HepG2 (cell line): ENCODE measurements around the gene CTDP1. TPM values are rescaled to one million over a fixed set of nuclear protein-coding genes. Genes with fewer than 3 reads are reported as not detected.
A peak's percentile ranks its signal among the peaks of the same experiment; 100 is the strongest.

Experiments used
- ATAC-seq: fragments of 200-7000 bp; cut with Tn5 transposase; 3 replicates; pipeline ENCODE4 v1.9.1; 2020; ENCODE audit warnings: mild to moderate bottlenecking, moderate library complexity
- BruUV-seq: library from RNA; stranded (reverse); fragments of 400-500 nt; replicated peaks from 2 replicates; lab custom pipeline; 2021; lab: Mats Ljungman, UMichigan
- CTCF ChIA-PET: fragments of 300-600 bp; formaldehyde crosslinking; extraction: SDS; loops from one replicate; lab custom pipeline; 2021; ENCODE audit warnings: low total read pairs, inconsistent platforms, low intra/inter-chr PET ratio; lab: Yijun Ruan, JAX
- POLR2A ChIA-PET: fragments of 350-600 bp; sonication (Branson Sonifier 250); formaldehyde crosslinking; loops from one replicate; lab custom pipeline; 2020; ENCODE audit warnings: antibody characterized with exemption, inconsistent platforms; lab: Yijun Ruan, JAX
- DNase-seq: peaks from one replicate; pipeline ENCODE4 v3.0.0-alpha.2; 2015; ENCODE audit warnings: low spot score
- FAIRE-seq: peaks from 3 replicates; lab custom pipeline; 2011; peaks lifted over from hg19 to GRCh38; lab: Jason Lieb, UNC
- H2AFZ ChIP-seq: one replicate; pipeline ENCODE4 v1.6.1; 2011; ENCODE audit warnings: low read length, inconsistent platforms
- H3K27ac ChIP-seq: fragments of 300-600 bp; 3 replicates; pipeline ENCODE4 v1.8.0; 2011; ENCODE audit warnings: mixed run types, mild to moderate bottlenecking, mixed read lengths, low read length, inconsistent platforms; ENCODE audit not compliant: insufficient read depth; ENCODE audit errors: extremely low read length
- H3K27me3 ChIP-seq, 2 experiments: fragments of 200-600 bp in 1 of 2; 2 replicates in 1 of 2; 3 replicates in 1 of 2; pipeline versions ENCODE4 v1.6.0 to v1.8.0; 2011; ENCODE audit warnings: low read length in 2 of 2, mild to moderate bottlenecking in 2 of 2, moderate library complexity in 2 of 2, inconsistent platforms in 1 of 2; ENCODE audit not compliant: insufficient read depth in 2 of 2, control insufficient read depth in 1 of 2
- H3K36me3 ChIP-seq, 2 experiments: fragments of 200-600 bp in 1 of 2; replicated peaks in 1 of 2; 2 replicates in 1 of 2; 3 replicates in 1 of 2; pipeline versions ENCODE4 v1.5.1 to v1.8.0; 2011; ENCODE audit warnings: low read length in 2 of 2, inconsistent platforms in 1 of 2; ENCODE audit not compliant: insufficient read depth in 2 of 2, control insufficient read depth in 1 of 2
- H3K4me1 ChIP-seq: 2 replicates; pipeline ENCODE4 v1.5.1; 2012; ENCODE audit warnings: low read length, inconsistent platforms; ENCODE audit not compliant: insufficient read depth
- H3K4me2 ChIP-seq: 2 replicates; pipeline ENCODE4 v1.6.0; 2011; ENCODE audit warnings: low read depth, low read length, inconsistent platforms
- H3K4me3 ChIP-seq, 3 experiments: fragments of 200-600 bp in 1 of 3; sonication (generic), shearing (Covaris generic) in 1 of 3; replicated peaks in 1 of 3; 2 replicates each; pipeline ENCODE4 v1.5.1; 2011 to 2016; ENCODE audit warnings: low read length in 3 of 3, inconsistent platforms in 2 of 3, low read depth in 2 of 3, mild to moderate bottlenecking in 2 of 3, control low read depth in 1 of 3, mixed read lengths in 1 of 3; ENCODE audit not compliant: insufficient read depth in 1 of 3
- H3K79me2 ChIP-seq: one replicate; pipeline ENCODE4 v1.6.1; 2011; ENCODE audit warnings: low read length, inconsistent platforms; ENCODE audit not compliant: insufficient read depth
- H3K9ac ChIP-seq: 2 replicates; pipeline ENCODE4 v1.6.0; 2011; ENCODE audit warnings: mild to moderate bottlenecking, low read depth, low read length, inconsistent platforms; ENCODE audit not compliant: insufficient read depth
- H3K9me3 ChIP-seq: 2 replicates; pipeline ENCODE4 v1.5.1; 2012; ENCODE audit warnings: mild to moderate bottlenecking, low read length
- H4K20me1 ChIP-seq: 2 replicates; pipeline ENCODE4 v1.6.0; 2011; ENCODE audit warnings: inconsistent platforms, mild to moderate bottlenecking, low read length, moderate library complexity; ENCODE audit not compliant: insufficient read depth
- ZNF12 ChIP-seq: sonication (generic); formaldehyde crosslinking; IDR thresholded peaks from 2 replicates; pipeline ENCODE4 v1.5.0; 2020; ENCODE audit warnings: missing genetic modification reagents
- ZNF253 ChIP-seq: sonication (generic); formaldehyde crosslinking; IDR thresholded peaks from 2 replicates; pipeline ENCODE4 v1.8.0; 2022; ENCODE audit warnings: mild to moderate bottlenecking, missing genetic modification reagents, borderline replicate concordance
- ZNF501 ChIP-seq: sonication (generic); formaldehyde crosslinking; IDR thresholded peaks from 2 replicates; pipeline ENCODE4 v1.5.1; 2020; ENCODE audit warnings: mild to moderate bottlenecking, moderate library complexity, missing genetic modification reagents
- ZNF766 ChIP-seq: sonication (generic); formaldehyde crosslinking; IDR thresholded peaks from 2 replicates; pipeline ENCODE4 v1.5.0; 2020; ENCODE audit warnings: missing genetic modification reagents, borderline replicate concordance
- ZSCAN25 ChIP-seq: sonication (generic); formaldehyde crosslinking; IDR thresholded peaks from 2 replicates; pipeline ENCODE4 v1.8.0; 2022; ENCODE audit warnings: mild to moderate bottlenecking, missing genetic modification reagents
- ZSCAN29 ChIP-seq: sonication (generic); formaldehyde crosslinking; conservative IDR thresholded peaks from 2 replicates; pipeline ENCODE4 v1.4.0; 2020; ENCODE audit warnings: mild to moderate bottlenecking, missing genetic modification reagents
- WGBS: methylation state at CpG from one replicate; pipeline ENCODE4 v1.1.6; 2017; ENCODE audit warnings: low lambda C conversion rate; 5-methylcytosine and 5-hydroxymethylcytosine counted together
- in situ Hi-C: cut with HindIII; loops from 2 replicates; pipeline ENCODE4 v1.10.0; 2017; ENCODE audit warnings: low pct_unique_long_range_greater_than_20kb; ENCODE audit not compliant: extremely low pct_ligation_motif_present
- intact Hi-C: fragments of 100-400 bp; cut with micrococcal nuclease; formaldehyde crosslinking; loops from one replicate; pipeline ENCODE4 v1.10.0; 2022; ENCODE audit not compliant: unreplicated experiment
- polyA plus RNA-seq, 8 experiments: library from polyadenylated mRNA; depleted of rRNA in 3 of 8; stranded (reverse) in 7 of 8; unstranded in 1 of 8; fragments of >200 nt; fragmentation: Illumina TruSeq in 4 of 8; extraction: Trizol in 4 of 8; gene quantifications; 2 replicates each; pipeline versions ENCODE4 v1.2.1 to v1.2.3, GENCODE V29; 2011 to 2016; ENCODE audit warnings: low read depth in 4 of 8, missing spikeins in 1 of 8, mixed read lengths in 1 of 8; ENCODE audit not compliant: insufficient read depth in 1 of 8
- total RNA-seq, 5 experiments: library from RNA; depleted of rRNA; stranded (reverse); fragments of >200 nt; fragmentation: Illumina TruSeq; extraction: Trizol; gene quantifications; 2 replicates each; pipeline ENCODE4 v1.2.3, GENCODE V29; 2016; ENCODE audit warnings: low read depth in 1 of 5
- TF ChIP-seq, protein P1 (sequence below): sonication (generic); formaldehyde crosslinking; IDR thresholded peaks from 2 replicates; pipeline ENCODE4 v1.8.0; 2022; ENCODE audit warnings: mild to moderate bottlenecking, missing genetic modification reagents, moderate library complexity
- TF ChIP-seq, protein P2 (sequence below): sonication (generic); formaldehyde crosslinking; IDR thresholded peaks from 2 replicates; pipeline ENCODE4 v1.8.0; 2022; ENCODE audit warnings: mild to moderate bottlenecking, missing genetic modification reagents
- TF ChIP-seq, protein P3 (sequence below): sonication (generic); formaldehyde crosslinking; IDR thresholded peaks from 2 replicates; pipeline ENCODE4 v1.5.0; 2020; ENCODE audit warnings: mild to moderate bottlenecking, missing genetic modification reagents, borderline replicate concordance

The CTDP1 gene
- total and polyA plus RNA-seq, 2 of the 13 experiments (the other 11 are each of a cell fraction or from before 2014, with no cell fraction given): 6.9 to 11.0 TPM

DNA sequence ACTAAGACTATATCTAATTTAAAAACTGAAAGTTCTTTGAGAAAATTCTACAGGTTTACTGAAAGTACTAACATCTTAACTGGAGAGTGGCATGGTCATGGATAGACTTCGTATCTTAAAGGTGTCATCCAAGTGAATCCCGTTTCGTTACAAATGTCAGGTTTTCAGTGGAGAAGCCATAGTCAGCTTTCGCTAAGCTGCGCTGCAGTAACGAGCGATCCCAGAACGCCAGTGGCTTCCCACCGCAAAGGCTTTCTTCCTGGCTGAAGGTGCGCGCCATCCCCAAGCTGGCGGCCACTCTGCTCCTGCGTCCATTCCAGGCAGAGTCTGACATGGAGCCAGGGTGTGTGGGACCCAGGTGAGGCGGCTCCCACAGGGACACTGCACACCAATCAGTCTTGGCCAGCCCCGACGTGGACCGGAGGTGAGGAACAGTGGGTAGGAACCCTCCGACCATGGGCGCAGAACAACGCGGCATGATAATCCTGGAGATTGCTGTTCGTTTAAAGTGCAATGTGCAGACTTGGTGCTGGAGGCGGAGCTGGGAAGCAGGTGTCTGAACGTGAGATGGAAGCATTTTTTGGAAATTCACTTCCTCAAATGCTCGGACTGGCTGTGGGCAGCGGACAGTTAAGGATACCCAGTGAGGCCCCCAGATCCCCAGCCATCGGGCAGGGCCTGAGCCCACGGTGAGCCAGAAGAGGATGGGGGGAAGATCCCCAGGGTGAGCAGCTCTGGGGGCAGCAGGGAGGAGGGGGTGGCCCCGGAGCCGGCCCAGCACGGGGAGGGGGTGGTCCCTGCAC, 90.3 kb downstream of the CTDP1 start:
- Histone ChIP-seq H3K4me2 (no peak overlapping the region), H3K4me1 (no peaks in the 10 kb centered on the region), H4K20me1 (no peaks in the 10 kb centered on the region), H3K9me3 (no peaks in the 10 kb centered on the region), H3K79me2 (no peaks in the 10 kb centered on the region), H3K36me3 (no peaks in the 10 kb centered on the region), H2AFZ (no peak overlapping the region), H3K27me3 (peaks cover 4 to 63% of the 10 kb centered on the region in 2 experiments; a peak in 4 of 5 replicates), H3K4me3 (no peak overlapping the region), H3K9ac (no peak overlapping the region), H3K27ac (no peak overlapping the region)
- BruUV-seq: no TSS peak
- FAIRE-seq: no peak
- ATAC-seq: no peak
- TF ChIP-seq ZNF253 (CRISPR knock-in tag): no peak
- TF ChIP-seq ZNF12: peak; percentile 93
- TF ChIP-seq, protein P1, sequence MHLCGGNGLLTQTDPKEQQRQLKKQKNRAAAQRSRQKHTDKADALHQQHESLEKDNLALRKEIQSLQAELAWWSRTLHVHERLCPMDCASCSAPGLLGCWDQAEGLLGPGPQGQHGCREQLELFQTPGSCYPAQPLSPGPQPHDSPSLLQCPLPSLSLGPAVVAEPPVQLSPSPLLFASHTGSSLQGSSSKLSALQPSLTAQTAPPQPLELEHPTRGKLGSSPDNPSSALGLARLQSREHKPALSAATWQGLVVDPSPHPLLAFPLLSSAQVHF (CRISPR knock-in tag): no peak
- TF ChIP-seq, protein P2, sequence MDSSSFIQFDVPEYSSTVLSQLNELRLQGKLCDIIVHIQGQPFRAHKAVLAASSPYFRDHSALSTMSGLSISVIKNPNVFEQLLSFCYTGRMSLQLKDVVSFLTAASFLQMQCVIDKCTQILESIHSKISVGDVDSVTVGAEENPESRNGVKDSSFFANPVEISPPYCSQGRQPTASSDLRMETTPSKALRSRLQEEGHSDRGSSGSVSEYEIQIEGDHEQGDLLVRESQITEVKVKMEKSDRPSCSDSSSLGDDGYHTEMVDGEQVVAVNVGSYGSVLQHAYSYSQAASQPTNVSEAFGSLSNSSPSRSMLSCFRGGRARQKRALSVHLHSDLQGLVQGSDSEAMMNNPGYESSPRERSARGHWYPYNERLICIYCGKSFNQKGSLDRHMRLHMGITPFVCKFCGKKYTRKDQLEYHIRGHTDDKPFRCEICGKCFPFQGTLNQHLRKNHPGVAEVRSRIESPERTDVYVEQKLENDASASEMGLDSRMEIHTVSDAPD: no peak
- no peak for TF ChIP-seq ZNF501 (CRISPR knock-in tag)
- no peak for TF ChIP-seq ZSCAN29
- TF ChIP-seq, protein P3, sequence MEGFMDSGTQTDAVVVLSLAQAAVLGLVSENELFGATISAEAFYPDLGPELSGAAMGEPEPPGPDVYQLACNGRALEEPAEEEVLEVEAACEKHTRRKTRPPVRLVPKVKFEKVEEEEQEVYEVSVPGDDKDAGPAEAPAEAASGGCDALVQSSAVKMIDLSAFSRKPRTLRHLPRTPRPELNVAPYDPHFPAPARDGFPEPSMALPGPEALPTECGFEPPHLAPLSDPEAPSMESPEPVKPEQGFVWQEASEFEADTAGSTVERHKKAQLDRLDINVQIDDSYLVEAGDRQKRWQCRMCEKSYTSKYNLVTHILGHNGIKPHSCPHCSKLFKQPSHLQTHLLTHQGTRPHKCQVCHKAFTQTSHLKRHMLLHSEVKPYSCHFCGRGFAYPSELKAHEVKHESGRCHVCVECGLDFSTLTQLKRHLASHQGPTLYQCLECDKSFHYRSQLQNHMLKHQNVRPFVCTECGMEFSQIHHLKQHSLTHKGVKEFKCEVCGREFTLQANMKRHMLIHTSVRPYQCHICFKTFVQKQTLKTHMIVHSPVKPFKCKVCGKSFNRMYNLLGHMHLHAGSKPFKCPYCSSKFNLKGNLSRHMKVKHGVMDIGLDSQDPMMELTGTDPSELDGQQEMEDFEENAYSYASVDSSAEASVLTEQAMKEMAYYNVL (CRISPR knock-in tag): no peak
- no peak for TF ChIP-seq ZNF766 (CRISPR knock-in tag)
- no peak for TF ChIP-seq ZSCAN25 (CRISPR knock-in tag)
- ChIA-PET CTCF (no interaction called here), POLR2A (no interaction called here)
- DNase-seq: no peak
- in situ Hi-C loops: no loop called here
- 71% methylated on average over 26 of the region's 31 CpGs for WGBS
- intact Hi-C loops: no loop called here
